HCT116 (cell line): ENCODE measurements around the gene TOR1AIP2. TPM values are rescaled to one million over a fixed set of nuclear protein-coding genes. Genes with fewer than 3 reads are reported as not detected.

Experiments
- ATAC-seq: fragments of 200-7000 bp; cut with Tn5 transposase; 2 replicates; pipeline ENCODE4 v1.9.1; 2020; ENCODE audit warnings: mild to moderate bottlenecking, moderate library complexity
- BruUV-seq: library from RNA; stranded (reverse); fragments of 400-500 nt; replicated peaks from 2 replicates; lab custom pipeline; 2021; lab: Mats Ljungman, UMichigan
- CTCF ChIA-PET: fragments of 300-600 bp; sonication (Branson Sonifier 250); formaldehyde crosslinking; loops from one replicate; lab custom pipeline; 2021; ENCODE audit warnings: antibody characterized with exemption; lab: Charles Lee
- POLR2A ChIA-PET: fragments of 300-600, 350-600 bp; sonication (Branson Sonifier 250); formaldehyde crosslinking; loops from one replicate; lab custom pipeline; 2021; ENCODE audit warnings: antibody characterized with exemption; lab: Charles Lee
- RAD21 ChIA-PET, 2 experiments: fragments of 300-600 bp; sonication (Branson Sonifier 250); formaldehyde crosslinking; loops; one replicate each; lab custom pipeline; 2023; ENCODE audit warnings: low total read pairs in 2 of 2; ENCODE audit not compliant: uncharacterized antibody in 2 of 2, unreplicated experiment in 2 of 2, low non-redundant PET in 1 of 2; lab: Charles Lee
- DNase-seq: peaks from one replicate; pipeline ENCODE4 v3.0.0-alpha.2; 2010; ENCODE audit warnings: low read depth, low spot score
- H2AFZ ChIP-seq: fragments of 200-600 bp; shearing (Covaris generic), sonication (generic); 2 replicates; pipeline ENCODE4 v1.6.1; 2017; ENCODE audit warnings: low read depth, mixed run types, mixed read lengths, antibody characterized with exemption, low read length; ENCODE audit not compliant: poor library complexity, severe bottlenecking
- H3K27ac ChIP-seq: 2 replicates; pipeline ENCODE4 v1.5.1; 2012; ENCODE audit warnings: low read depth, low read length
- H3K27me3 ChIP-seq: fragments of 200-600 bp; sonication (generic); 2 replicates; pipeline ENCODE4 v1.6.1; 2016; ENCODE audit warnings: mixed run types, low read length, mixed read lengths; ENCODE audit not compliant: insufficient read depth
- H3K36me3 ChIP-seq, 2 experiments: fragments of 200-500 bp in 1 of 2; fragments of 200-600 bp in 1 of 2; sonication (Bioruptor generic) in 1 of 2; sonication (generic) in 1 of 2; 2 replicates each; pipeline versions ENCODE4 v1.5.1 to v1.6.1; 2014 to 2016; ENCODE audit warnings: low read length in 2 of 2, inconsistent platforms in 1 of 2, mixed read lengths in 1 of 2, mixed run types in 1 of 2; ENCODE audit not compliant: insufficient read depth in 2 of 2, control insufficient read depth in 1 of 2
- H3K4me1 ChIP-seq, 2 experiments: fragments of 200-600 bp in 1 of 2; sonication (generic) in 1 of 2; 2 replicates each; pipeline versions ENCODE4 v1.5.1 to v1.6.1; 2012 to 2017; ENCODE audit warnings: low read length in 2 of 2, inconsistent platforms in 1 of 2, mild to moderate bottlenecking in 1 of 2, mixed read lengths in 1 of 2, mixed run types in 1 of 2, moderate library complexity in 1 of 2; ENCODE audit not compliant: insufficient read depth in 2 of 2, control insufficient read depth in 1 of 2
- H3K4me2 ChIP-seq: fragments of 200-600 bp; sonication (generic); 2 replicates; pipeline ENCODE4 v1.6.1; 2017; ENCODE audit warnings: mixed run types, low read length, mixed read lengths
- H3K4me3 ChIP-seq, 2 experiments: fragments of 200-600 bp in 1 of 2; sonication (generic) in 1 of 2; replicated peaks in 1 of 2; 2 replicates each; pipeline ENCODE4 v1.5.1; 2011 to 2016; ENCODE audit warnings: low read length in 2 of 2, control low read depth in 1 of 2, low read depth in 1 of 2, mild to moderate bottlenecking in 1 of 2, mixed read lengths in 1 of 2, mixed run types in 1 of 2
- H3K79me2 ChIP-seq: fragments of 200-600 bp; sonication (generic); 2 replicates; pipeline ENCODE4 v1.6.1; 2017; ENCODE audit warnings: mild to moderate bottlenecking, mixed run types, low read length, moderate library complexity, mixed read lengths; ENCODE audit not compliant: insufficient read depth
- H3K9ac ChIP-seq: fragments of 200-600 bp; sonication (generic); 2 replicates; pipeline ENCODE4 v1.6.1; 2016; ENCODE audit warnings: low read length, mixed read lengths
- H3K9me2 ChIP-seq: fragments of 200-600 bp; sonication (generic), shearing (Covaris generic); 2 replicates; pipeline ENCODE4 v1.6.1; 2017; ENCODE audit warnings: mixed run types, mild to moderate bottlenecking, moderate library complexity; ENCODE audit not compliant: insufficient read depth
- H3K9me3 ChIP-seq, 2 experiments: fragments of 200-500 bp in 1 of 2; fragments of 200-600 bp in 1 of 2; sonication (Bioruptor generic) in 1 of 2; sonication (generic) in 1 of 2; 2 replicates each; pipeline ENCODE4 v1.6.1; 2014 to 2017; ENCODE audit warnings: low read length in 2 of 2, mixed read lengths in 2 of 2, inconsistent platforms in 1 of 2, low read depth in 1 of 2, mild to moderate bottlenecking in 1 of 2, mixed run types in 1 of 2, moderate library complexity in 1 of 2; ENCODE audit not compliant: control insufficient read depth in 1 of 2, insufficient read depth in 1 of 2
- H4K20me1 ChIP-seq: fragments of 200-600 bp; sonication (generic), shearing (Covaris generic); 2 replicates; pipeline ENCODE4 v1.6.1; 2017; ENCODE audit warnings: mixed run types, mild to moderate bottlenecking, moderate library complexity; ENCODE audit not compliant: insufficient read depth
- CBX3 ChIP-seq: IDR thresholded peaks from 2 replicates; pipeline ENCODE4 v1.6.1; 2012; ENCODE audit warnings: low read depth
- EGR1 ChIP-seq: IDR thresholded peaks from 2 replicates; pipeline ENCODE4 v1.6.1; 2012; ENCODE audit warnings: low read depth
- JUND ChIP-seq: IDR thresholded peaks from 2 replicates; pipeline ENCODE4 v1.6.1; 2012
- POLR2A ChIP-seq: IDR thresholded peaks from 2 replicates; pipeline ENCODE4 v1.7.0; 2011; ENCODE audit warnings: borderline replicate concordance; ENCODE audit not compliant: insufficient read depth, insufficient read length; ENCODE audit errors: extremely low read depth
- SRF ChIP-seq: IDR thresholded peaks from 2 replicates; pipeline ENCODE4 v1.6.1; 2012; ENCODE audit warnings: low read depth
- intact Hi-C: fragments of 100-400 bp; cut with micrococcal nuclease; formaldehyde crosslinking; loops from 2 replicates; pipeline ENCODE4 v1.10.0; 2022
- total RNA-seq: library from RNA; stranded (reverse); gene quantifications from one replicate; pipeline ENCODE4 v1.2.1, GENCODE V29; 2021; ENCODE audit not compliant: unreplicated experiment
- TF ChIP-seq, protein P1 (sequence below): IDR thresholded peaks from 2 replicates; pipeline ENCODE4 v1.6.1; 2012
- TF ChIP-seq, protein P2 (sequence below): IDR thresholded peaks from 2 replicates; pipeline ENCODE4 v1.6.1; 2011; ENCODE audit warnings: mild to moderate bottlenecking, low read length, moderate library complexity; ENCODE audit not compliant: insufficient replicate concordance; ENCODE audit errors: extremely low read depth

TOR1AIP2 gene
- total RNA-seq, 1 experiment from 2014 or later = 106 TPM

GRCh38 chr1:179814546-179814838 is 63.1 kb downstream of the TOR1AIP2 start:
- Histone ChIP-seq H3K79me2 (no peaks in the 10 kb centered on the region), H3K27me3 (no peaks in the 10 kb centered on the region), H2AFZ (peak overlapping the region; percentile 93), H3K36me3 (no peaks in the 10 kb centered on the region), H3K9ac (peak overlapping the region; percentile 40), H3K27ac (no peak overlapping the region), H3K4me1 (peaks cover 3 to 21% of the 10 kb centered on the region in 2 experiments; a peak in 3 of 4 replicates), H3K4me3 (peak overlapping the region; percentile 27 to 61), H3K9me3 (no peaks in the 10 kb centered on the region), H3K9me2 (no peaks in the 10 kb centered on the region), H4K20me1 (no peaks in the 10 kb centered on the region), H3K4me2 (peak overlapping the region; percentile 97)
- no peak for TF ChIP-seq EGR1
- 0 out of 2 replicates have a peak, but pooled peaks have one; percentile 4 for TF ChIP-seq CBX3
- POLR2A ChIA-PET = interaction anchor here (0.8 to 1.2 kb wide), 3 partner anchors 10 to 110 kb away, joined by 3 to 4 read pairs (median 3); no protein-coding TSS in a partner anchor
- intact Hi-C loops = loop anchor here (1.0 to 10.0 kb wide), 4 partner anchors 108 to 736 kb away; no protein-coding TSS in a partner anchor
- BruUV-seq = no TSS peak
- CTCF ChIA-PET = interaction anchor here (0.7 to 8.7 kb wide), 46 partner anchors 9 to 732 kb away, joined by 3 to 479 read pairs (median 4); partner anchors contain the start of genes LHX4, QSOX1 and TOR3A
- ATAC-seq = peak; percentile 79
- RAD21 ChIA-PET = interaction anchor here (0.6 to 2.0 kb wide), 7 partner anchors 108 to 736 kb away, joined by 3 to 21 read pairs (median 5); no protein-coding TSS in a partner anchor
- DNase-seq = no peak

DNA sequence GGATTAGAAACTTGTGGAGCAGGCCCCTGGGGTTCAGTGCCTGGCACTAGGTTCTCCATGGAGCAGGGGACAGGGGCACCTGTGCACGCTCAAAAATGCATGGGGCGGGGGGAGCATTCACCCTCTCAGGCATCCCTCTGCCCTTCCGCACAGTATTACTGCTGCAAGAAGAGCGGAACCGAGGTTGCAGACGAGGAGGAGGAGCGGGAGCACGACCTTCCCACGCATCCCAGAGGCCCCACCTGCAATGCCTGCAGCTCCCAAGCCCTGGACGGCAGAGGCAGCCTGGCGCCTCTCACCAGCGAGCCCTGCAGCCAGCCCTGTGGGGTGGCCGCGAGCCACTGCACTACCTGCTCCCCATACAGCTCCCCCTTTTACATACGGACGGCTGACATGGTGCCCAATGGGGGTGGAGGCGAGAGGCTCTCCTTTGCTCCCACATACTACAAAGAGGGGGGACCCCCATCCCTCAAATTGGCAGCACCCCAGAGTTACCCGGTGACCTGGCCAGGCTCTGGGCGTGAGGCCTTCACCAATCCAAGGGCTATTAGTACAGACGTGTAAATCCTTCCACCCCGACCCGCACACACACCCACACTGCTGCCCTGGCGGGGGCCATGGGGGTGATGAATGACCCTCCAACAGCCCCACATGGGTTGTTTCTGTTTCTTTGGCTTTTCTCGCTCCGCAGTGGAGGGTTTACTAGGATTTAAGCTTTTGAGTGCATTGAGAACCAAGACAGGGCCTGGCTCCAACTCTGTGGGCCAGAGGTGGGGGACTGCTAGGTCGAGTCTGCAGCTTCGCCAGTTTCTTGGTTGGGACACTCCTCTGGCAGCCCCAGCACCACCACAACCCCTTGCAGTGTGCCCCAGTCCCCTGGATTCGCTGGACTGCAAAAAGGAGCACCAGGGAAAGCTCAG is 63.7 kb downstream of the TOR1AIP2 start:
- Histone ChIP-seq H3K36me3 (no peaks in the 10 kb centered on the region), H3K9me3 (no peaks in the 10 kb centered on the region), H3K27ac (no peak overlapping the region), H3K4me1 (peaks cover 3 to 22% of the 10 kb centered on the region in 2 experiments; a peak in 3 of 4 replicates), H3K27me3 (no peaks in the 10 kb centered on the region), H4K20me1 (no peaks in the 10 kb centered on the region), H2AFZ (peak overlapping the region; percentile 93), H3K9ac (no peak overlapping the region), H3K79me2 (no peaks in the 10 kb centered on the region), H3K9me2 (no peaks in the 10 kb centered on the region), H3K4me3 (peak overlapping the region; percentile 27 to 61; a peak in 3 of 4 replicates), H3K4me2 (peak overlapping the region; percentile 97)
- ChIA-PET RAD21 (interaction anchor here (0.6 to 2.0 kb wide), 5 partner anchors 107 to 379 kb away, joined by 4 to 21 read pairs (median 6); no protein-coding TSS in a partner anchor), CTCF (interaction anchor here (0.7 to 8.7 kb wide), 37 partner anchors 8 to 732 kb away, joined by 3 to 479 read pairs (median 5); partner anchors contain the start of genes LHX4 and TOR3A), POLR2A (interaction anchor here (0.8 to 1.2 kb wide), 3 partner anchors 10 to 109 kb away, joined by 3 to 4 read pairs (median 3); no protein-coding TSS in a partner anchor)
- no TSS peak for BruUV-seq
- intact Hi-C loops = loop anchor here (1.0 to 10.0 kb wide), 4 partner anchors 108 to 735 kb away; no protein-coding TSS in a partner anchor
- ATAC-seq (peak; percentile 6), DNase-seq (no peak)
- TF ChIP-seq CBX3 (no peak), JUND (no peak), SRF (no peak), POLR2A (no peak)
- TF ChIP-seq, protein P1, sequence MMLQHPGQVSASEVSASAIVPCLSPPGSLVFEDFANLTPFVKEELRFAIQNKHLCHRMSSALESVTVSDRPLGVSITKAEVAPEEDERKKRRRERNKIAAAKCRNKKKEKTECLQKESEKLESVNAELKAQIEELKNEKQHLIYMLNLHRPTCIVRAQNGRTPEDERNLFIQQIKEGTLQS = no peak
- TF ChIP-seq, protein P2, sequence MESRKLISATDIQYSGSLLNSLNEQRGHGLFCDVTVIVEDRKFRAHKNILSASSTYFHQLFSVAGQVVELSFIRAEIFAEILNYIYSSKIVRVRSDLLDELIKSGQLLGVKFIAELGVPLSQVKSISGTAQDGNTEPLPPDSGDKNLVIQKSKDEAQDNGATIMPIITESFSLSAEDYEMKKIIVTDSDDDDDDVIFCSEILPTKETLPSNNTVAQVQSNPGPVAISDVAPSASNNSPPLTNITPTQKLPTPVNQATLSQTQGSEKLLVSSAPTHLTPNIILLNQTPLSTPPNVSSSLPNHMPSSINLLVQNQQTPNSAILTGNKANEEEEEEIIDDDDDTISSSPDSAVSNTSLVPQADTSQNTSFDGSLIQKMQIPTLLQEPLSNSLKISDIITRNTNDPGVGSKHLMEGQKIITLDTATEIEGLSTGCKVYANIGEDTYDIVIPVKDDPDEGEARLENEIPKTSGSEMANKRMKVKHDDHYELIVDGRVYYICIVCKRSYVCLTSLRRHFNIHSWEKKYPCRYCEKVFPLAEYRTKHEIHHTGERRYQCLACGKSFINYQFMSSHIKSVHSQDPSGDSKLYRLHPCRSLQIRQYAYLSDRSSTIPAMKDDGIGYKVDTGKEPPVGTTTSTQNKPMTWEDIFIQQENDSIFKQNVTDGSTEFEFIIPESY = no peak
